Natural killer cell (primary cell): ENCODE results near the gene PRPF4. TPM values are rescaled to one million over a fixed set of nuclear protein-coding genes. Genes with fewer than 3 reads are reported as not detected.

Experiments
- ATAC-seq, 3 donors: fragments of 150-1000 bp in 2 of 3; fragments of 200-7000 bp in 1 of 3; cut with Tn5 transposase; 1 replicate in 1 of 3; 2 replicates in 2 of 3; pipeline ENCODE4 v1.10.0; 2021; ENCODE audit warnings: mild to moderate bottlenecking in 2 of 3, moderate library complexity in 2 of 3
- DNase-seq, 2 donors: peaks; one replicate each; pipeline versions ENCODE4 v3.0.0 to v3.0.0-alpha.2; 2013 to 2021; ENCODE audit warnings: mixed read lengths in 1 of 2
- H3K27ac ChIP-seq: one replicate; pipeline ENCODE4 v1.5.1; 2013; ENCODE audit warnings: mild to moderate bottlenecking, low read length
- H3K27me3 ChIP-seq: one replicate; pipeline ENCODE4 v1.6.1; 2013; ENCODE audit warnings: low read length; ENCODE audit not compliant: control insufficient read depth, insufficient read depth
- H3K36me3 ChIP-seq: one replicate; pipeline ENCODE4 v1.6.1; 2013; ENCODE audit warnings: low read length; ENCODE audit not compliant: control insufficient read depth, insufficient read depth
- H3K4me1 ChIP-seq: one replicate; pipeline ENCODE4 v1.6.1; 2013; ENCODE audit warnings: low read length; ENCODE audit not compliant: control insufficient read depth, insufficient read depth
- H3K4me3 ChIP-seq: one replicate; pipeline ENCODE4 v1.5.1; 2013; ENCODE audit warnings: low read length
- H3K9me3 ChIP-seq: one replicate; pipeline ENCODE4 v1.6.1; 2013; ENCODE audit warnings: low read length; ENCODE audit not compliant: control insufficient read depth, insufficient read depth
- H3K27ac Mint-ChIP-seq, 2 donors: one replicate each; pipeline ENCODE4 v1.8.0; 2022; ENCODE audit warnings: mild to moderate bottlenecking in 2 of 2, mixed read lengths in 2 of 2, moderate library complexity in 1 of 2
- H3K27me3 Mint-ChIP-seq, 2 donors: one replicate each; pipeline ENCODE4 v1.8.0; 2022; ENCODE audit warnings: low read depth in 2 of 2, mixed read lengths in 2 of 2
- H3K36me3 Mint-ChIP-seq: one replicate; pipeline ENCODE4 v1.8.0; 2022; ENCODE audit warnings: mixed read lengths
- H3K4me1 Mint-ChIP-seq, 2 donors: one replicate each; pipeline ENCODE4 v1.8.0; 2022; ENCODE audit warnings: mixed read lengths in 2 of 2
- H3K4me3 Mint-ChIP-seq: one replicate; pipeline ENCODE4 v1.8.0; 2022; ENCODE audit warnings: mild to moderate bottlenecking, moderate library complexity, mixed read lengths
- H3K9me3 Mint-ChIP-seq, 2 donors: one replicate each; pipeline ENCODE4 v1.8.0; 2022; ENCODE audit warnings: mixed read lengths in 2 of 2
- CTCF ChIP-seq: fragments of 200-600 bp; IDR thresholded peaks from one replicate; pipeline ENCODE4 v1.8.0; 2022; ENCODE audit warnings: antibody characterized with exemption
- WGBS: methylation state at CpG from one replicate; pipeline ENCODE4 v1.1.7; 2013; ENCODE audit warnings: missing lambda C conversion rate; ENCODE audit not compliant: insufficient coverage; 5-methylcytosine and 5-hydroxymethylcytosine counted together
- intact Hi-C: fragments of 100-400 bp; cut with micrococcal nuclease; formaldehyde crosslinking; loops from one replicate; pipeline ENCODE4 v1.14.2; 2022
- total RNA-seq, 4 donors: library from RNA; stranded (reverse); fragments of 120-200 nt in 1 of 4; gene quantifications; one replicate each; pipeline versions ENCODE4 v1.2.3 to v1.2.4, GENCODE V29; 2013 to 2022

Gene PRPF4
- total RNA-seq, 3 donors from 2014 or later (not counting 1 experiment from before 2014, with no cell fraction given): 16.9 to 23.2 (median 21.1) TPM

GRCh38 chr9:113254991-113255390 lies 20.5 kb upstream of the PRPF4 start:
- no peak for TF ChIP-seq CTCF
- Mint-ChIP-seq H3K27me3 (no peaks in the 10 kb centered on the region), H3K4me1 (no peaks in the 10 kb centered on the region), H3K27ac (no peak overlapping the region), H3K36me3 (peaks cover 5% of the 10 kb centered on the region), H3K4me3 (no peak overlapping the region), H3K9me3 (no peaks in the 10 kb centered on the region)
- Histone ChIP-seq H3K27me3 (no peaks in the 10 kb centered on the region), H3K36me3 (peaks cover 11% of the 10 kb centered on the region), H3K9me3 (no peaks in the 10 kb centered on the region), H3K4me3 (no peak overlapping the region), H3K4me1 (no peaks in the 10 kb centered on the region), H3K27ac (no peak overlapping the region)
- DNase-seq (no peak), ATAC-seq (no peak)
- WGBS: 100% methylated on average over 1 of the region's 1 CpG
- intact Hi-C loops: no loop called here

GRCh38 chr9:113255438-113255837 lies 20.0 kb upstream of the PRPF4 start:
- H3K27me3 ChIP-seq: no peaks in the 10 kb centered on the region
- H3K27ac ChIP-seq: no peak overlapping the region
- Mint-ChIP-seq H3K9me3 (no peaks in the 10 kb centered on the region), H3K27me3 (no peaks in the 10 kb centered on the region), H3K4me1 (no peaks in the 10 kb centered on the region), H3K4me3 (no peak overlapping the region), H3K27ac (no peak overlapping the region), H3K36me3 (peaks cover 5% of the 10 kb centered on the region)
- no peaks in the 10 kb centered on the region for H3K4me1 ChIP-seq
- ATAC-seq: no peak
- no peak for DNase-seq
- no peaks in the 10 kb centered on the region for H3K9me3 ChIP-seq
- WGBS: 85% methylated on average over 6 of the region's 6 CpGs
- TF ChIP-seq CTCF: no peak
- no peak overlapping the region for H3K4me3 ChIP-seq
- H3K36me3 ChIP-seq: peaks cover 15% of the 10 kb centered on the region
- intact Hi-C loops: no loop called here

GRCh38 chr9:113257863-113258262 lies 17.6 kb upstream of the PRPF4 start:
- intact Hi-C loops: no loop called here
- DNase-seq (no peak), ATAC-seq (no peak)
- H3K27ac Mint-ChIP-seq: no peak overlapping the region
- H3K4me3 Mint-ChIP-seq: no peak overlapping the region
- Histone ChIP-seq H3K4me1 (no peaks in the 10 kb centered on the region), H3K27me3 (no peaks in the 10 kb centered on the region), H3K36me3 (peaks cover 15% of the 10 kb centered on the region), H3K27ac (no peak overlapping the region), H3K9me3 (no peaks in the 10 kb centered on the region), H3K4me3 (no peak overlapping the region)
- WGBS: 82% methylated on average over 3 of the region's 3 CpGs
- no peak for TF ChIP-seq CTCF
- peaks cover 5% of the 10 kb centered on the region for H3K36me3 Mint-ChIP-seq
- no peaks in the 10 kb centered on the region for H3K4me1 Mint-ChIP-seq
- H3K9me3 Mint-ChIP-seq: no peaks in the 10 kb centered on the region
- H3K27me3 Mint-ChIP-seq: no peaks in the 10 kb centered on the region

GRCh38 chr9:113258282-113258681 lies 17.2 kb upstream of the PRPF4 start:
- H3K36me3 ChIP-seq: peaks cover 15% of the 10 kb centered on the region
- no peak for DNase-seq

More at GRCh38 chr9:113258282-113258681, 17.2 kb upstream of the PRPF4 start:
- H3K36me3 Mint-ChIP-seq: peaks cover 5% of the 10 kb centered on the region
- TF ChIP-seq CTCF: no peak
- WGBS: 83% methylated on average over 1 of the region's 1 CpG
- no peaks in the 10 kb centered on the region for H3K9me3 Mint-ChIP-seq
- H3K9me3 ChIP-seq: no peaks in the 10 kb centered on the region
- no peak overlapping the region for H3K27ac ChIP-seq
- H3K4me1 ChIP-seq: no peaks in the 10 kb centered on the region
- intact Hi-C loops: no loop called here
- no peak for ATAC-seq
- H3K4me3 Mint-ChIP-seq: no peak overlapping the region
- H3K4me3 ChIP-seq: no peak overlapping the region
- no peaks in the 10 kb centered on the region for H3K27me3 ChIP-seq
- no peaks in the 10 kb centered on the region for H3K27me3 Mint-ChIP-seq
- H3K27ac Mint-ChIP-seq: no peak overlapping the region
- no peaks in the 10 kb centered on the region for H3K4me1 Mint-ChIP-seq
